K562 (cell line): ENCODE results near the gene PEPD. TPM values are rescaled to one million over a fixed set of nuclear protein-coding genes. Genes with fewer than 3 reads are reported as not detected.

Source experiments
- ATAC-seq: fragments of 200-7000 bp; cut with Tn5 transposase; 3 replicates; pipeline ENCODE4 v1.9.1; 2020; ENCODE audit warnings: moderate library complexity
- BruUV-seq: library from RNA; stranded (reverse); fragments of 400-500 nt; replicated peaks from 2 replicates; lab custom pipeline; 2021; lab: Mats Ljungman, UMichigan
- CTCF ChIA-PET: fragments of 300-600 bp; formaldehyde crosslinking; extraction: SDS; loops from one replicate; lab custom pipeline; 2021; ENCODE audit warnings: low intra/inter-chr PET ratio; lab: Yijun Ruan, JAX
- POLR2A ChIA-PET: fragments of 300-600, 350-650 bp; sonication (Branson Sonifier 250); formaldehyde crosslinking; extraction: SDS; loops from one replicate; lab custom pipeline; 2021; ENCODE audit warnings: antibody characterized with exemption, inconsistent platforms; lab: Yijun Ruan, JAX
- DNase-seq, 4 experiments: peaks; one replicate each; pipeline versions ENCODE4 v3.0.0 to v3.0.0-alpha.2; 2011 to 2018; ENCODE audit warnings: low spot score in 3 of 4, mixed read lengths in 3 of 4; ENCODE audit errors: extremely low read depth in 1 of 4
- FAIRE-seq: peaks from 2 replicates; lab custom pipeline; 2011; peaks lifted over from hg19 to GRCh38; lab: Jason Lieb, UNC
- H2AFZ ChIP-seq: 2 replicates; pipeline ENCODE4 v1.6.0; 2011; ENCODE audit warnings: low read depth, low read length, control low read depth, inconsistent platforms
- H3K27ac ChIP-seq: fragments of 200-600 bp; 3 replicates; pipeline ENCODE4 v1.8.0; 2011; ENCODE audit warnings: low read depth, mild to moderate bottlenecking, control low read depth, inconsistent platforms, low read length, moderate library complexity, mixed read lengths; ENCODE audit errors: extremely low read depth
- H3K27me3 ChIP-seq, 2 experiments: fragments of 300-600 bp in 1 of 2; 2 replicates in 1 of 2; 3 replicates in 1 of 2; pipeline versions ENCODE4 v1.6.0 to v1.8.0; 2011; ENCODE audit warnings: inconsistent platforms in 2 of 2, low read length in 2 of 2, mild to moderate bottlenecking in 1 of 2, mixed read lengths in 1 of 2, moderate library complexity in 1 of 2; ENCODE audit not compliant: control insufficient read depth in 2 of 2, insufficient read depth in 2 of 2
- H3K36me3 ChIP-seq: fragments of 300-600 bp; 3 replicates; pipeline ENCODE4 v1.8.0; 2011; ENCODE audit warnings: mild to moderate bottlenecking, low read length, inconsistent platforms; ENCODE audit not compliant: control insufficient read depth, insufficient read depth
- H3K4me1 ChIP-seq, 2 experiments: fragments of 200-600 bp in 1 of 2; replicated peaks in 1 of 2; 2 replicates in 1 of 2; 3 replicates in 1 of 2; pipeline versions ENCODE4 v1.5.1 to v1.8.0; 2011; ENCODE audit warnings: inconsistent platforms in 2 of 2, low read length in 2 of 2, mild to moderate bottlenecking in 1 of 2, mixed read lengths in 1 of 2, moderate library complexity in 1 of 2; ENCODE audit not compliant: control insufficient read depth in 2 of 2, insufficient read depth in 2 of 2
- H3K4me2 ChIP-seq: 2 replicates; pipeline ENCODE4 v1.6.1; 2011; ENCODE audit warnings: low read length, control low read depth, inconsistent platforms, mixed read lengths; ENCODE audit not compliant: insufficient read depth
- H3K4me3 ChIP-seq: fragments of 200-600 bp; sonication (generic), shearing (Covaris generic); 2 replicates; pipeline ENCODE4 v1.5.1; 2016; ENCODE audit warnings: control low read depth, inconsistent platforms
- H3K79me2 ChIP-seq: fragments of 200-600 bp; 3 replicates; pipeline ENCODE4 v1.8.0; 2011; ENCODE audit warnings: low read length, inconsistent platforms; ENCODE audit not compliant: control insufficient read depth, insufficient read depth
- H3K9ac ChIP-seq, 2 experiments: 2 replicates each; pipeline versions ENCODE4 v1.6.0 to v1.6.1; 2011; ENCODE audit warnings: low read depth in 2 of 2, low read length in 2 of 2, control low read depth in 1 of 2, inconsistent platforms in 1 of 2, mild to moderate bottlenecking in 1 of 2, mixed read lengths in 1 of 2; ENCODE audit not compliant: insufficient read depth in 1 of 2
- H3K9me1 ChIP-seq: one replicate; pipeline ENCODE4 v1.6.0; 2011; ENCODE audit warnings: inconsistent platforms, mild to moderate bottlenecking, low read length, moderate library complexity; ENCODE audit not compliant: control insufficient read depth, insufficient read depth
- H3K9me3 ChIP-seq: replicated peaks from 2 replicates; pipeline ENCODE4 v1.5.1; 2011; ENCODE audit warnings: low read depth, low read length, inconsistent platforms; ENCODE audit not compliant: control insufficient read depth, insufficient read depth
- H4K20me1 ChIP-seq: replicated peaks from 2 replicates; pipeline ENCODE4 v1.6.1; 2011; ENCODE audit warnings: low read length, inconsistent platforms, mixed read lengths; ENCODE audit not compliant: control insufficient read depth, insufficient read depth
- CHD4 ChIP-seq: fragments of 200-600 bp; sonication (generic); IDR thresholded peaks from 3 replicates; pipeline ENCODE4 v1.6.1; 2012; ENCODE audit warnings: low read depth, mild to moderate bottlenecking, mixed read lengths, low read length, inconsistent platforms; ENCODE audit not compliant: insufficient read depth, insufficient replicate concordance, poor library complexity, severe bottlenecking
- KLF6 ChIP-seq: fragments of 250-450 bp; sonication (Bioruptor Pico); IDR thresholded peaks from 2 replicates; pipeline ENCODE4 v1.4.0; 2020; ENCODE audit warnings: mild to moderate bottlenecking, moderate library complexity, borderline replicate concordance
- MAFK ChIP-seq: IDR thresholded peaks from 2 replicates; pipeline ENCODE4 v1.6.1; 2011; ENCODE audit warnings: low read length, improper control_type of control experiment
- NFIC ChIP-seq: fragments of 450-650 bp; IDR thresholded peaks from 2 replicates; pipeline ENCODE4 v1.6.1; 2017; ENCODE audit warnings: mild to moderate bottlenecking, inconsistent platforms
- NFXL1 ChIP-seq: fragments of 450-650 bp; formaldehyde crosslinking; IDR thresholded peaks from 2 replicates; pipeline ENCODE4 v1.4.0; 2021; ENCODE audit warnings: mild to moderate bottlenecking
- ZNF76 ChIP-seq: fragments of 250-450 bp; sonication (Bioruptor Pico); IDR thresholded peaks from 2 replicates; pipeline ENCODE4 v1.4.0; 2020; ENCODE audit warnings: mild to moderate bottlenecking, moderate library complexity, borderline replicate concordance
- WGBS: fragments of 100-300 bp; shearing (Covaris generic); methylation state at CpG from one replicate; pipeline ENCODE4 v1.1.6; 2016; ENCODE audit warnings: low coverage, mixed read lengths; ENCODE audit not compliant: insufficient coverage; ENCODE audit errors: missing lambda C conversion rate; 5-methylcytosine and 5-hydroxymethylcytosine counted together
- in situ Hi-C: fragments of 300-500 bp; cut with MboI; formaldehyde crosslinking; loops from 4 replicates; pipeline ENCODE4 v1.15.0; 2018; ENCODE audit warnings: inconsistent platforms, mixed read lengths
- intact Hi-C: fragments of 100-400 bp; cut with micrococcal nuclease; formaldehyde crosslinking; loops from 2 replicates; pipeline ENCODE4 v1.14.2; 2022
- polyA plus RNA-seq, 8 experiments: library from polyadenylated mRNA; depleted of rRNA in 4 of 8; stranded (reverse) in 5 of 8; unstranded in 3 of 8; fragments of >200 nt; fragmentation: Nextera tagmentation in 2 of 8; fragmentation: Illumina TruSeq in 1 of 8; extraction: Ambion mirVana in 2 of 8; extraction: Trizol in 1 of 8; gene quantifications; 2 replicates each; pipeline versions ENCODE4 v1.2.1 to v1.2.3, GENCODE V29; 2011 to 2014; ENCODE audit warnings: inconsistent platforms in 1 of 8, missing spikeins in 1 of 8
- total RNA-seq, 7 experiments: library from RNA; depleted of rRNA in 6 of 7; stranded (reverse); fragments of >200 nt in 6 of 7; fragmentation: Illumina TruSeq in 2 of 7; extraction: Trizol in 2 of 7; gene quantifications; 2 replicates each; pipeline versions ENCODE4 v1.2.1 to v1.2.3, GENCODE V29; 2011 to 2021; ENCODE audit warnings: low replicate concordance in 1 of 7

PEPD gene
- total and polyA plus RNA-seq, 9 of the 15 experiments (the other 6 are each of a cell fraction or from before 2014, with no cell fraction given), result 1.3 to 19.2 (median 16.0) TPM

- no peak for TF ChIP-seq CHD4
Observed at GRCh38 chr19:33440682-33441081, 80.9 kb downstream of the PEPD start (continued).

- H3K79me2 ChIP-seq, result no peaks in the 10 kb centered on the region
Observed at GRCh38 chr19:33440241-33440640, 81.3 kb downstream of the PEPD start.

More at GRCh38 chr19:33440241-33440640, 81.3 kb downstream of the PEPD start:
- Histone ChIP-seq H3K27me3 (peaks cover 3 to 53% of the 10 kb centered on the region in 2 experiments; a peak in 3 of 5 replicates), H4K20me1 (peaks cover 16% of the 10 kb centered on the region; the same call in 1 of the 2 replicates), H2AFZ (no peak overlapping the region), H3K4me3 (no peak overlapping the region), H3K4me2 (no peak overlapping the region), H3K9me3 (no peaks in the 10 kb centered on the region), H3K9me1 (no peaks in the 10 kb centered on the region), H3K36me3 (no peaks in the 10 kb centered on the region), H3K27ac (no peak overlapping the region), H3K4me1 (peaks cover 0 to 5% of the 10 kb centered on the region in 2 experiments; a peak in 2 of 5 replicates), H3K9ac (no peak overlapping the region)
- WGBS, result 2% methylated on average over 6 of the region's 6 CpGs
- FAIRE-seq, result no peak
- in situ Hi-C loops (loop anchor here (25.0 kb wide), 1 partner anchor 1272 kb away; no protein-coding TSS in a partner anchor), intact Hi-C loops (no loop called here)
- no peak; the same call in 2 of the 3 replicates for ATAC-seq
- TF ChIP-seq NFIC (peak; percentile 52), NFXL1 (CRISPR knock-in tag) (no peak), ZNF76 (CRISPR knock-in tag) (no peak), KLF6 (no peak), MAFK (no peak)
- BruUV-seq, result no TSS peak
- CTCF ChIA-PET, result no interaction called here
- POLR2A ChIA-PET, result interaction anchor here (0.6 kb wide), 1 partner anchor 249 kb away, joined by 3 read pairs; no protein-coding TSS in a partner anchor
- DNase-seq, result no peak
